Kidney epithelial cell (primary cell): ENCODE data around the gene RPS19. TPM values are rescaled to one million over a fixed set of nuclear protein-coding genes. Genes with fewer than 3 reads are reported as not detected.

Experiments used
- DNase-seq: peaks from one replicate; pipeline ENCODE4 v3.0.0-alpha.2; 2010; ENCODE audit warnings: low read depth
- H3K27me3 ChIP-seq: 2 replicates; pipeline ENCODE4 v1.6.0; 2011; ENCODE audit warnings: low read length; ENCODE audit not compliant: control insufficient read depth, insufficient read depth
- H3K36me3 ChIP-seq: 2 replicates; pipeline ENCODE4 v1.5.1; 2011; ENCODE audit warnings: low read length; ENCODE audit not compliant: control insufficient read depth, insufficient read depth
- H3K4me3 ChIP-seq: 2 replicates; pipeline ENCODE4 v1.5.1; 2011; ENCODE audit warnings: low read depth, mild to moderate bottlenecking, control low read depth, low read length
- total RNA-seq: library from RNA; depleted of rRNA; stranded (reverse); fragments of >200 nt; gene quantifications from 2 replicates; pipeline ENCODE4 v1.2.3, GENCODE V29; 2015
- TF ChIP-seq, protein P1 (sequence below): IDR thresholded peaks from 2 replicates; pipeline ENCODE4 v1.5.1; 2011; ENCODE audit warnings: mild to moderate bottlenecking, moderate library complexity, low read length, control low read depth, inconsistent platforms; ENCODE audit not compliant: insufficient read depth, poor library complexity, severe bottlenecking

The RPS19 gene
- total RNA-seq, 1 donor from 2014 or later = 1,699 TPM

DNA sequence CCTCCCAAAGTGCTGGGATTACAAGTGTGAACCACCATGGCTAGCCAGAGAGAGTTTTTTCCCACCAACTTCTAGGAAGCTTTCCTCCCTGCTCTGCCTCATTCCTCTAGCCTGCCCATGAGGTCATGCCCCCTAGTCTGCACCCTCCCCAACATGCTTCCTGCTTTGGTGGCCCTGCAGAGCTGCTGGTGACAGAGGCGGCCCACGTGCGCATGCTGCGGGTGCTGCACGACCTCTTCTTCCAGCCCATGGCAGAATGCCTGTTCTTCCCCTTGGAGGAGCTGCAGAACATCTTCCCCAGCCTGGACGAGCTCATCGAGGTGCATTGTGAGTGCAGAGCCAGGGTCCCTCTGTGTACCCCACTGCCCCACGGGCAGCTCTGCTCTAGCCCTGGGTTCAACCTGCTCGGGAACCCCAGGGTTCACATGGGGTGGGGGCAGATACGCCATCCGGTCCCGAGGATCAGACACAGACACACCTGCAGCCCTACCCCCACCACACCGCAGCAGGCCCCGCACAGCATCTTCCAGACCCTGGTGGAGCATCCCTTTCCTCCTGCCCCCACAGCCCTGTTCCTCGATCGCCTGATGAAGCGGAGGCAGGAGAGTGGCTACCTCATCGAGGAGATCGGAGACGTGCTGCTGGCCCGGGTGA, 41.8 kb downstream of the RPS19 start:
- TF ChIP-seq, protein P1, sequence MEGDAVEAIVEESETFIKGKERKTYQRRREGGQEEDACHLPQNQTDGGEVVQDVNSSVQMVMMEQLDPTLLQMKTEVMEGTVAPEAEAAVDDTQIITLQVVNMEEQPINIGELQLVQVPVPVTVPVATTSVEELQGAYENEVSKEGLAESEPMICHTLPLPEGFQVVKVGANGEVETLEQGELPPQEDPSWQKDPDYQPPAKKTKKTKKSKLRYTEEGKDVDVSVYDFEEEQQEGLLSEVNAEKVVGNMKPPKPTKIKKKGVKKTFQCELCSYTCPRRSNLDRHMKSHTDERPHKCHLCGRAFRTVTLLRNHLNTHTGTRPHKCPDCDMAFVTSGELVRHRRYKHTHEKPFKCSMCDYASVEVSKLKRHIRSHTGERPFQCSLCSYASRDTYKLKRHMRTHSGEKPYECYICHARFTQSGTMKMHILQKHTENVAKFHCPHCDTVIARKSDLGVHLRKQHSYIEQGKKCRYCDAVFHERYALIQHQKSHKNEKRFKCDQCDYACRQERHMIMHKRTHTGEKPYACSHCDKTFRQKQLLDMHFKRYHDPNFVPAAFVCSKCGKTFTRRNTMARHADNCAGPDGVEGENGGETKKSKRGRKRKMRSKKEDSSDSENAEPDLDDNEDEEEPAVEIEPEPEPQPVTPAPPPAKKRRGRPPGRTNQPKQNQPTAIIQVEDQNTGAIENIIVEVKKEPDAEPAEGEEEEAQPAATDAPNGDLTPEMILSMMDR = no peak
- H3K27me3 ChIP-seq = no peaks in the 10 kb centered on the region
- no peaks in the 10 kb centered on the region for H3K36me3 ChIP-seq
- no peak for DNase-seq
- no peak overlapping the region for H3K4me3 ChIP-seq

DNA sequence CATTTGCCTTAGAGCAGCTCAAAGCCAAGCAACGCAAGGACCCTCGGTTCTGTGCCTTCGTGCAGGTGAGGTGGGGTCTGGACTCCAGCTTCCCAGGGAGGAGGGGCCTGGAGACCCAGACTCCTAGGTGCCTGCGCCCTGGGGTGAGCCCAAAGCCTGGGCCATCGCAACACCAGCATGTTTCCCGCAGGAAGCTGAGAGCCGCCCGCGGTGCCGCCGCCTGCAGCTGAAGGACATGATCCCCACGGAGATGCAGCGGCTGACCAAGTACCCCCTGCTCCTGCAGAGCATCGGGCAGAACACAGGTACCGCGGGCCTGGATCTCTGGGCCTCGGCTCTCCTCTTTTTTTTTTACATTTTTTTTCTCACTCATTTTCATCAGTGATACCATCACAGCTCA, 42.5 kb downstream of the RPS19 start:
- Histone ChIP-seq H3K36me3 (no peaks in the 10 kb centered on the region), H3K27me3 (no peaks in the 10 kb centered on the region), H3K4me3 (no peak overlapping the region)
- TF ChIP-seq, protein P1 = no peak
- no peak for DNase-seq

DNA sequence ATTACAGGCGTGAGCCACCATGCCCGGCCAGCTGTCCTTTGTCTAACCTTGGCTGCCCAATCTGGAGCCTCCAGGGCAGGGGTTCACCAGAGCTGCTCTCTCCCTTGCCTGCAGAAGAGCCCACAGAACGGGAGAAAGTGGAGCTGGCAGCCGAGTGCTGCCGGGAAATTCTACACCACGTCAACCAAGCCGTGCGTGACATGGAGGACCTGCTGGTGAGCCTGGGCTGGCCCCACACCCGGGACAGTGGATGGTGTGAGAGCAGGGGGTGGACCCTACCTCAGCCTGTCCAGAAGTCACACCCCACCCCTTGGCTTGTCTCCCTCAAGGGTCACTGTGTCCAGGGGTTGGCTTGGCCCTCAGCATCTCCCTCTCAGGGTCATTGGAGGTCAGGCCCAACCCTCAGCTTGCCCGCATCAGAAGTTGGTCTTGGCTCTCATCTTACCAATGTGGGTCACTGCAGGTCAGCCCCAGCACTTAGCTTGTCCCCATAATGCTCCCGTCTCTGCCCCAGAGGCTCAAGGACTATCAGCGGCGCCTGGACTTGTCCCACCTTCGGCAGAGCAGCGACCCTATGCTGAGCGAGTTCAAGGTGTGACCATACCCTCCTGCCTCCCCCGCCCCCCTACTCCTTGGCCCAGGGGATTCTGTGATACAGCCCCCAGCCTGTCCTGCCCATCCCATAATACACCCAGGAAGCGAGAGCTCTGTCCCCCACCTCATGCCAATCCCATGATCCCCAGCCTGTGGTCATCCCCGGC, 43.3 kb downstream of the RPS19 start:
- Histone ChIP-seq H3K36me3 (no peaks in the 10 kb centered on the region), H3K27me3 (no peaks in the 10 kb centered on the region)

GRCh38 chr19:41904118-41904870, 44.2 kb downstream of the RPS19 start:
- Histone ChIP-seq H3K4me3 (no peak overlapping the region), H3K36me3 (no peaks in the 10 kb centered on the region), H3K27me3 (no peaks in the 10 kb centered on the region)
- DNase-seq = no peak
- TF ChIP-seq, protein P1 = no peak

More for the DNA sequence above, 43.3 kb downstream of the RPS19 start:
- TF ChIP-seq, protein P1 = no peak
- DNase-seq = no peak
- no peak overlapping the region for H3K4me3 ChIP-seq

DNA sequence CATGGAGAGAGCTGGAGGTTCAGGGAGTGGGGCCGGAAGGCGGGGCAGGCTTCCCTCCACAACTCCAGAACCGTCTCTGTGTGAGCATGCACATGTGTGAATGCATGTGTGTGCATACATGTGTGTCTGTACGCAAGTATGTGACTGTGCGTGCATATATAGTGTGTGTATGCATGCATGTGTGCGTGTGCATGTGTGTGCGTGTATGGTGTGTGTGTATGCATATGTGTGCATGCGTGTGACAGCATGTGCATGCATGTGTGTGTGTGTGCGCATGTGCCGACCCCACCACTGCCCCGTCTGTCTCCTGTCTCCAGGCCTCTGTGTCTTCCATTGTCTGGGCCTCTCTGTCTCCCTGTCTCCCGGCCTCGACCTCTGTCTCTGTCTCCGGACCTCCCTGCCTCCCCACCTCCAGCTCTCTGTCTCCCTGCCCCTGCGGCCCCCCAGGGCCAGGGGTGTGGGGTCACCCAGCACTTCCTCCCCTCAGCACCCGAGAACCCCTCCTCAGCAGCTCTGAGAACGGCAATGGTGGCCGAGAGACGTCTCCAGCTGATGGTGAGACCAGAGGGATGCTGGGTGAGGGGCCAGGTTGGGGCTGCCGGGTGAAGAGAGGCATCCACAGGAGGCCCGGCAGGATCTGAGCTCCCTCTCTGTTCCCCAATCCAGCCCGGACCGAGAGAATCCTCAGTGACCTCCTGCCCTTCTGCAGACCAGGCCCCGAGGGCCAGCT, 45.4 kb downstream of the RPS19 start:
- DNase-seq = no peak
- H3K27me3 ChIP-seq = peaks cover 5% of the 10 kb centered on the region
- TF ChIP-seq, protein P1 = no peak
- no peaks in the 10 kb centered on the region for H3K36me3 ChIP-seq
- H3K4me3 ChIP-seq = no peak overlapping the region
